Measurements from ENCODE around the gene KCNK1. TPM values are rescaled to one million over a fixed set of nuclear protein-coding genes. Genes with fewer than 3 reads are reported as not detected.
"Not testable (repeated sequence)": the region's sequence is repeated elsewhere in the genome, so short reads cannot be mapped to it uniquely, and the experiment has no call there.

Gene KCNK1
- total RNA-seq, 1 experiment from 2014 or later, result 0.13 TPM

- ATAC-seq (no peak), DNase-seq (ENCODE audit: low read depth, low spot score) (no peak)
- no peak for TF ChIP-seq SIN3A (IDR thresholded peaks at IDR 0.05; ENCODE audit: borderline replicate concordance, insufficient read depth, low read depth, low read length)
- no peak for TF ChIP-seq POLR2AphosphoS5 (IDR thresholded peaks at IDR 0.05; ENCODE audit: low read depth, low read length)
- no peak for TF ChIP-seq CTCF (IDR thresholded peaks at IDR 0.05)
- TF ChIP-seq TCF7L2 (IDR thresholded peaks at IDR 0.05; ENCODE audit: low read depth, low read length), result no peak
- TF ChIP-seq REST (IDR thresholded peaks at IDR 0.05; ENCODE audit: insufficient read depth in 1 of 2, low read depth in 2 of 2, low read length in 1 of 2), result no peak
- in situ Hi-C loops (cut with HindIII; ENCODE audit: low pct_unique_long_range_greater_than_20kb, low sequenced_read_pairs), result no loop called here
- no peak overlapping the region; a peak in 1 of 4 replicates for H3K4me3 ChIP-seq (ENCODE audit: low read depth in 2 of 2, low read length in 2 of 2)
- H3K36me3 ChIP-seq (ENCODE audit: control insufficient read depth, insufficient read depth, low read length), result peaks cover 5% of the 10 kb centered on the region; the same call in 1 of the 2 replicates
- no peaks in the 10 kb centered on the region for H3K9me3 ChIP-seq (ENCODE audit: control insufficient read depth, insufficient read depth, low read depth, low read length)
- ChIA-PET CTCF (no interaction called here), POLR2A (no interaction called here)
- peaks cover 58% of the 10 kb centered on the region for H3K27me3 ChIP-seq (ENCODE audit: control insufficient read depth, insufficient read depth, low read length)
- no peak overlapping the region for H3K27ac ChIP-seq (ENCODE audit: low read length)
- BruUV-seq (replicated peaks), result no TSS peak
- intact Hi-C loops (cut with micrococcal nuclease; ENCODE audit: unreplicated experiment), result no loop called here
- H3K4me1 ChIP-seq (ENCODE audit: control insufficient read depth, insufficient read depth, low read length), result peaks cover 3% of the 10 kb centered on the region; the same call in 1 of the 2 replicates
These were observed 1.7 kb downstream of the KCNK1 start for GRCh38 chr1:233615571-233615970.

- no TSS peak for BruUV-seq (replicated peaks)
- peaks cover 3% of the 10 kb centered on the region; the same call in 1 of the 2 replicates for H3K4me1 ChIP-seq (ENCODE audit: control insufficient read depth, insufficient read depth, low read length)
- peaks cover 62% of the 10 kb centered on the region for H3K27me3 ChIP-seq (ENCODE audit: control insufficient read depth, insufficient read depth, low read length)
- peaks cover 5% of the 10 kb centered on the region; the same call in 1 of the 2 replicates for H3K36me3 ChIP-seq (ENCODE audit: control insufficient read depth, insufficient read depth, low read length)
- H3K4me3 ChIP-seq (ENCODE audit: low read depth in 2 of 2, low read length in 2 of 2), result no peak overlapping the region
- ChIA-PET CTCF (no interaction called here), POLR2A (no interaction called here)
- no peaks in the 10 kb centered on the region for H3K9me3 ChIP-seq (ENCODE audit: control insufficient read depth, insufficient read depth, low read depth, low read length)
- TF ChIP-seq REST (IDR thresholded peaks at IDR 0.05; ENCODE audit: insufficient read depth in 1 of 2, low read depth in 2 of 2, low read length in 1 of 2) (no peak), CTCF (IDR thresholded peaks at IDR 0.05) (no peak), TCF7L2 (IDR thresholded peaks at IDR 0.05; ENCODE audit: low read depth, low read length) (no peak), POLR2AphosphoS5 (IDR thresholded peaks at IDR 0.05; ENCODE audit: low read depth, low read length) (no peak)
- intact Hi-C loops (cut with micrococcal nuclease; ENCODE audit: unreplicated experiment) (no loop called here), in situ Hi-C loops (cut with HindIII; ENCODE audit: low pct_unique_long_range_greater_than_20kb, low sequenced_read_pairs) (no loop called here)
- no peak overlapping the region for H3K27ac ChIP-seq (ENCODE audit: low read length)
- ATAC-seq (no peak), DNase-seq (ENCODE audit: low read depth, low spot score) (no peak)
These were observed 3.1 kb downstream of the KCNK1 start for GRCh38 chr1:233617025-233617424.

- DNase-seq (ENCODE audit: low read depth, low spot score); H3K27ac ChIP-seq (ENCODE audit: low read length); POLR2A ChIA-PET; H3K4me1 ChIP-seq (ENCODE audit: control insufficient read depth, insufficient read depth, low read length); H3K36me3 ChIP-seq (ENCODE audit: control insufficient read depth, insufficient read depth, low read length); ATAC-seq; intact Hi-C loops (cut with micrococcal nuclease; ENCODE audit: unreplicated experiment); in situ Hi-C loops (cut with HindIII; ENCODE audit: low pct_unique_long_range_greater_than_20kb, low sequenced_read_pairs); H3K9me3 ChIP-seq (ENCODE audit: control insufficient read depth, insufficient read depth, low read depth, low read length); CTCF ChIA-PET; H3K4me3 ChIP-seq (ENCODE audit: low read depth in 2 of 2, low read length in 2 of 2); BruUV-seq (replicated peaks): not testable (repeated sequence)
- peaks cover 53% of the 10 kb centered on the region for H3K27me3 ChIP-seq (ENCODE audit: control insufficient read depth, insufficient read depth, low read length)
These were observed 5.5 kb downstream of the KCNK1 start for GRCh38 chr1:233619414-233619813.

Measured in Panc1 (cell line).